BLaER1 treated with 17β-estradiol and CSF1 and Interleukin-3, amounts not matched to agents 10 nM and 100 nM (cell line): ENCODE measurements around the gene THRB.

Experiments used
- H3K27ac ChIP-seq, 11 experiments: shearing (Covaris generic); formaldehyde crosslinking; 2 replicates each; pipeline ENCODE4 v1.8.1; 2022
- H3K27me3 ChIP-seq, 11 experiments: shearing (Covaris generic); formaldehyde crosslinking; 2 replicates each; pipeline ENCODE4 v1.8.1; 2022
- H3K36me3 ChIP-seq, 11 experiments: shearing (Covaris generic); formaldehyde crosslinking; 2 replicates each; pipeline ENCODE4 v1.8.1; 2022
- H3K4me1 ChIP-seq, 10 experiments: shearing (Covaris generic); formaldehyde crosslinking; 2 replicates each; pipeline ENCODE4 v1.8.1; 2022
- H3K4me2 ChIP-seq, 11 experiments: shearing (Covaris generic); formaldehyde crosslinking; 2 replicates each; pipeline ENCODE4 v1.8.1; 2022
- H3K4me3 ChIP-seq, 10 experiments: shearing (Covaris generic); formaldehyde crosslinking; 2 replicates each; pipeline ENCODE4 v1.8.1; 2022
- H3K9ac ChIP-seq, 11 experiments: shearing (Covaris generic); formaldehyde crosslinking; 2 replicates each; pipeline ENCODE4 v1.8.1; 2022
- H3K9me3 ChIP-seq, 11 experiments: shearing (Covaris generic); formaldehyde crosslinking; replicated peaks in 1 of 11; 2 replicates each; pipeline ENCODE4 v1.8.1; 2022
- H4K20me1 ChIP-seq, 11 experiments: shearing (Covaris generic); formaldehyde crosslinking; 2 replicates each; pipeline ENCODE4 v1.8.1; 2022
- Cebpa-rat ChIP-seq, 11 experiments: shearing (Covaris generic); IDR thresholded peaks; 2 replicates each; pipeline ENCODE4 v1.8.1; 2022

The THRB gene

GRCh38 chr3:24199775-24200247 is 294.8 kb downstream of the THRB start:
- no peak for TF ChIP-seq Cebpa-rat (IDR thresholded peaks at IDR 0.05)
- H3K27ac ChIP-seq: no peak overlapping the region

GRCh38 chr3:24199300-24199699 is 295.4 kb downstream of the THRB start:
- Histone ChIP-seq H4K20me1 (no peaks in the 10 kb centered on the region), H3K4me1 (no peaks in the 10 kb centered on the region), H3K36me3 (no peaks in the 10 kb centered on the region), H3K27me3 (no peaks in the 10 kb centered on the region), H3K9ac (no peak overlapping the region), H3K4me2 (no peak overlapping the region), H3K9me3 (peaks cover 9 to 18% (median 14%) of the 10 kb centered on the region in 11 experiments; a peak in 18 of 22 replicates), H3K27ac (no peak overlapping the region), H3K4me3 (no peak overlapping the region)
- TF ChIP-seq Cebpa-rat (IDR thresholded peaks at IDR 0.05): no peak

More at GRCh38 chr3:24199775-24200247, 294.8 kb downstream of the THRB start:
- Histone ChIP-seq H3K27me3 (no peaks in the 10 kb centered on the region), H3K4me1 (no peaks in the 10 kb centered on the region), H3K4me3 (no peak overlapping the region), H3K36me3 (no peaks in the 10 kb centered on the region), H3K4me2 (no peak overlapping the region), H3K9me3 (peaks cover 10 to 21% (median 17%) of the 10 kb centered on the region in 11 experiments; a peak in 18 of 22 replicates), H4K20me1 (no peaks in the 10 kb centered on the region), H3K9ac (no peak overlapping the region)

GRCh38 chr3:24198728-24199127 is 295.9 kb downstream of the THRB start:
- H4K20me1 ChIP-seq: no peaks in the 10 kb centered on the region
- no peak overlapping the region for H3K4me3 ChIP-seq
- no peak overlapping the region for H3K27ac ChIP-seq
- H3K27me3 ChIP-seq: no peaks in the 10 kb centered on the region
- no peak overlapping the region for H3K9ac ChIP-seq
- TF ChIP-seq Cebpa-rat (IDR thresholded peaks at IDR 0.05): no peak
- H3K4me2 ChIP-seq: no peak overlapping the region
- H3K4me1 ChIP-seq: no peaks in the 10 kb centered on the region
- H3K9me3 ChIP-seq: peaks cover 4 to 12% (median 9%) of the 10 kb centered on the region in 11 experiments; a peak in 16 of 22 replicates
- no peaks in the 10 kb centered on the region for H3K36me3 ChIP-seq

GRCh38 chr3:24197809-24198208 is 296.8 kb downstream of the THRB start:
- no peaks in the 10 kb centered on the region for H3K27me3 ChIP-seq
- no peaks in the 10 kb centered on the region for H3K4me1 ChIP-seq
- no peak overlapping the region for H3K4me2 ChIP-seq
- H4K20me1 ChIP-seq: no peaks in the 10 kb centered on the region
- peaks cover 0 to 3% (median under 1%) of the 10 kb centered on the region in 11 experiments; a peak in 5 of 22 replicates for H3K9me3 ChIP-seq
- no peak overlapping the region for H3K4me3 ChIP-seq
- no peak for TF ChIP-seq Cebpa-rat (IDR thresholded peaks at IDR 0.05)
- H3K36me3 ChIP-seq: no peaks in the 10 kb centered on the region
- H3K27ac ChIP-seq: no peak overlapping the region
- no peak overlapping the region for H3K9ac ChIP-seq

- no peak overlapping the region for H3K27ac ChIP-seq
- H4K20me1 ChIP-seq: no peaks in the 10 kb centered on the region
- TF ChIP-seq Cebpa-rat (IDR thresholded peaks at IDR 0.05): no peak
- no peaks in the 10 kb centered on the region for H3K36me3 ChIP-seq
- H3K4me1 ChIP-seq: no peaks in the 10 kb centered on the region
- no peaks in the 10 kb centered on the region for H3K27me3 ChIP-seq
- no peaks in the 10 kb centered on the region for H3K9me3 ChIP-seq
- no peak overlapping the region for H3K4me3 ChIP-seq
- no peak overlapping the region for H3K4me2 ChIP-seq
- no peak overlapping the region for H3K9ac ChIP-seq
Observed at GRCh38 chr3:24196526-24196925, 298.1 kb downstream of the THRB start.

- Histone ChIP-seq H4K20me1 (no peaks in the 10 kb centered on the region), H3K36me3 (no peaks in the 10 kb centered on the region), H3K4me3 (no peak overlapping the region), H3K4me1 (no peaks in the 10 kb centered on the region), H3K4me2 (no peak overlapping the region), H3K27me3 (no peaks in the 10 kb centered on the region), H3K9ac (no peak overlapping the region), H3K27ac (no peak overlapping the region), H3K9me3 (no peaks in the 10 kb centered on the region)
- TF ChIP-seq Cebpa-rat (IDR thresholded peaks at IDR 0.05): no peak
Observed at GRCh38 chr3:24195504-24196230, 299.0 kb downstream of the THRB start.

GRCh38 chr3:24192469-24193056 is 302.1 kb downstream of the THRB start:
- H3K27ac ChIP-seq: no peak overlapping the region
- H3K4me3 ChIP-seq: no peak overlapping the region
- no peak overlapping the region for H3K9ac ChIP-seq
- no peaks in the 10 kb centered on the region for H4K20me1 ChIP-seq
- no peaks in the 10 kb centered on the region for H3K36me3 ChIP-seq
- no peaks in the 10 kb centered on the region for H3K27me3 ChIP-seq
- TF ChIP-seq Cebpa-rat (IDR thresholded peaks at IDR 0.05): no peak
- H3K4me2 ChIP-seq: no peak overlapping the region
- no peaks in the 10 kb centered on the region for H3K4me1 ChIP-seq
- no peaks in the 10 kb centered on the region for H3K9me3 ChIP-seq

GRCh38 chr3:24191801-24192403 is 302.7 kb downstream of the THRB start:
- Histone ChIP-seq H3K9ac (no peak overlapping the region), H3K4me3 (no peak overlapping the region), H3K4me2 (no peak overlapping the region), H3K36me3 (no peaks in the 10 kb centered on the region), H3K4me1 (no peaks in the 10 kb centered on the region), H3K27ac (no peak overlapping the region), H4K20me1 (no peaks in the 10 kb centered on the region), H3K27me3 (no peaks in the 10 kb centered on the region), H3K9me3 (no peaks in the 10 kb centered on the region)
- TF ChIP-seq Cebpa-rat (IDR thresholded peaks at IDR 0.05): no peak

GRCh38 chr3:24190256-24190655 is 304.4 kb downstream of the THRB start:
- Histone ChIP-seq H3K9ac (no peak overlapping the region), H3K4me3 (no peak overlapping the region), H3K36me3 (no peaks in the 10 kb centered on the region), H4K20me1 (no peaks in the 10 kb centered on the region), H3K4me2 (no peak overlapping the region), H3K27ac (no peak overlapping the region), H3K27me3 (no peaks in the 10 kb centered on the region), H3K4me1 (no peaks in the 10 kb centered on the region), H3K9me3 (no peaks in the 10 kb centered on the region)
- no peak for TF ChIP-seq Cebpa-rat (IDR thresholded peaks at IDR 0.05)
